IMR-90 (cell line): ENCODE data around the gene MCUR1.
"Not testable (repeated sequence)": the region's sequence is repeated elsewhere in the genome, so short reads cannot be mapped to it uniquely, and the experiment has no call there.

ENCODE experiments used
- MAFK ChIP-seq: IDR thresholded peaks from 2 replicates; pipeline ENCODE4 v1.6.1; 2012; ENCODE audit warnings: low read depth, low read length, improper control_type of control experiment
- POLR2A ChIP-seq: IDR thresholded peaks from 2 replicates; pipeline ENCODE4 v1.6.1; 2012; ENCODE audit warnings: mild to moderate bottlenecking, low read depth, low read length
- RCOR1 ChIP-seq: IDR thresholded peaks from 2 replicates; pipeline ENCODE4 v1.6.1; 2012; ENCODE audit warnings: mild to moderate bottlenecking, low read length, improper control_type of control experiment; ENCODE audit not compliant: insufficient replicate concordance
- TF ChIP-seq, protein P1 (sequence below): conservative IDR thresholded peaks from 2 replicates; pipeline ENCODE4 v1.5.1; 2012; ENCODE audit warnings: mild to moderate bottlenecking, low read depth, low read length, improper control_type of control experiment

- TF ChIP-seq POLR2A, MAFK, RCOR1: not testable (repeated sequence)
- TF ChIP-seq, protein P1, sequence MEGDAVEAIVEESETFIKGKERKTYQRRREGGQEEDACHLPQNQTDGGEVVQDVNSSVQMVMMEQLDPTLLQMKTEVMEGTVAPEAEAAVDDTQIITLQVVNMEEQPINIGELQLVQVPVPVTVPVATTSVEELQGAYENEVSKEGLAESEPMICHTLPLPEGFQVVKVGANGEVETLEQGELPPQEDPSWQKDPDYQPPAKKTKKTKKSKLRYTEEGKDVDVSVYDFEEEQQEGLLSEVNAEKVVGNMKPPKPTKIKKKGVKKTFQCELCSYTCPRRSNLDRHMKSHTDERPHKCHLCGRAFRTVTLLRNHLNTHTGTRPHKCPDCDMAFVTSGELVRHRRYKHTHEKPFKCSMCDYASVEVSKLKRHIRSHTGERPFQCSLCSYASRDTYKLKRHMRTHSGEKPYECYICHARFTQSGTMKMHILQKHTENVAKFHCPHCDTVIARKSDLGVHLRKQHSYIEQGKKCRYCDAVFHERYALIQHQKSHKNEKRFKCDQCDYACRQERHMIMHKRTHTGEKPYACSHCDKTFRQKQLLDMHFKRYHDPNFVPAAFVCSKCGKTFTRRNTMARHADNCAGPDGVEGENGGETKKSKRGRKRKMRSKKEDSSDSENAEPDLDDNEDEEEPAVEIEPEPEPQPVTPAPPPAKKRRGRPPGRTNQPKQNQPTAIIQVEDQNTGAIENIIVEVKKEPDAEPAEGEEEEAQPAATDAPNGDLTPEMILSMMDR = not testable (repeated sequence)
These were observed 36.3 kb upstream of the MCUR1 start for GRCh38 chr6:13850690-13851089.
